IMR-90 (cell line): ENCODE measurements around the gene TMEM41A. TPM values are rescaled to one million over a fixed set of nuclear protein-coding genes. Genes with fewer than 3 reads are reported as not detected.

ENCODE experiments used
- ATAC-seq: fragments of 200-7000 bp; cut with Tn5 transposase; 2 replicates; pipeline ENCODE4 v1.9.1; 2020; ENCODE audit warnings: low read depth, mild to moderate bottlenecking, moderate library complexity
- BruUV-seq: library from RNA; stranded (reverse); fragments of 400-500 nt; replicated peaks from 2 replicates; lab custom pipeline; 2021; lab: Mats Ljungman, UMichigan
- CTCF ChIA-PET: fragments of 300-600 bp; formaldehyde crosslinking; extraction: SDS; loops from one replicate; lab custom pipeline; 2021; ENCODE audit warnings: antibody characterized with exemption; lab: Yijun Ruan, JAX
- POLR2A ChIA-PET: fragments of 300-600 bp; sonication (Branson Sonifier 250); formaldehyde crosslinking; loops from one replicate; lab custom pipeline; 2022; ENCODE audit warnings: antibody characterized with exemption; ENCODE audit not compliant: unreplicated experiment; lab: Charles Lee
- DNase-seq: peaks from one replicate; pipeline ENCODE4 v3.0.0; 2013
- H2AFZ ChIP-seq: replicated peaks from 2 replicates; pipeline ENCODE3; 2013; ENCODE audit warnings: low read length, mild to moderate bottlenecking; ENCODE audit not compliant: poor library complexity
- H2AK5ac ChIP-seq: 2 replicates; pipeline ENCODE4 v1.6.1; 2013; ENCODE audit warnings: low read depth, low read length, inconsistent platforms
- H2AK9ac ChIP-seq: replicated peaks from 2 replicates; pipeline ENCODE3; 2013; ENCODE audit warnings: mild to moderate bottlenecking, low read depth, low read length, moderate library complexity; ENCODE audit not compliant: poor library complexity
- H2BK120ac ChIP-seq: 2 replicates; pipeline ENCODE4 v1.6.1; 2013; ENCODE audit warnings: low read depth, low read length, inconsistent platforms
- H2BK15ac ChIP-seq: 3 replicates; pipeline ENCODE4 v1.6.1; 2013; ENCODE audit warnings: low read depth, low read length, inconsistent platforms
- H2BK20ac ChIP-seq: 2 replicates; pipeline ENCODE4 v1.6.1; 2013; ENCODE audit warnings: low read depth, mild to moderate bottlenecking, inconsistent platforms, low read length, moderate library complexity
- H2BK5ac ChIP-seq: 2 replicates; pipeline ENCODE4 v1.6.1; 2013; ENCODE audit warnings: mild to moderate bottlenecking, low read depth, low read length, inconsistent platforms; ENCODE audit not compliant: poor library complexity, severe bottlenecking
- H3K14ac ChIP-seq: replicated peaks from 2 replicates; pipeline ENCODE4 v1.6.1; 2013; ENCODE audit warnings: low read depth, low read length, inconsistent platforms
- H3K18ac ChIP-seq: 2 replicates; pipeline ENCODE4 v1.6.1; 2013; ENCODE audit warnings: low read depth, low read length, control low read depth
- H3K23ac ChIP-seq: 2 replicates; pipeline ENCODE4 v1.6.1; 2013; ENCODE audit warnings: low read depth, low read length, inconsistent platforms
- H3K27ac ChIP-seq: 2 replicates; pipeline ENCODE4 v1.5.1; 2013; ENCODE audit warnings: mild to moderate bottlenecking, control low read depth, low read length; ENCODE audit not compliant: insufficient read depth
- H3K27me3 ChIP-seq: 2 replicates; pipeline ENCODE4 v1.6.1; 2013; ENCODE audit warnings: low read length; ENCODE audit not compliant: control insufficient read depth, insufficient read depth
- H3K36me3 ChIP-seq: 2 replicates; pipeline ENCODE4 v1.6.1; 2013; ENCODE audit warnings: low read length, mixed read lengths; ENCODE audit not compliant: control insufficient read depth, insufficient read depth
- H3K4ac ChIP-seq: 2 replicates; pipeline ENCODE4 v1.6.1; 2013; ENCODE audit warnings: low read depth, low read length, inconsistent platforms
- H3K4me1 ChIP-seq: 2 replicates; pipeline ENCODE4 v1.6.1; 2013; ENCODE audit warnings: low read length, mixed read lengths; ENCODE audit not compliant: control insufficient read depth, insufficient read depth
- H3K4me2 ChIP-seq: 2 replicates; pipeline ENCODE4 v1.6.1; 2013; ENCODE audit warnings: low read depth, mild to moderate bottlenecking, control low read depth, low read length, moderate library complexity
- H3K4me3 ChIP-seq: 2 replicates; pipeline ENCODE4 v1.5.1; 2013; ENCODE audit warnings: low read depth, mild to moderate bottlenecking, control low read depth, low read length, moderate library complexity; ENCODE audit not compliant: insufficient read depth
- H3K56ac ChIP-seq: 2 replicates; pipeline ENCODE4 v1.6.1; 2013; ENCODE audit warnings: low read length, inconsistent platforms; ENCODE audit not compliant: insufficient read depth; ENCODE audit errors: extremely low read depth
- H3K79me1 ChIP-seq, 2 experiments: 2 replicates each; pipeline ENCODE4 v1.6.1; 2013; ENCODE audit warnings: low read length in 2 of 2, inconsistent platforms in 1 of 2, low read depth in 1 of 2
- H3K9ac ChIP-seq: 2 replicates; pipeline ENCODE4 v1.6.1; 2013; ENCODE audit warnings: low read depth, low read length, control low read depth
- H3K9me1 ChIP-seq: 2 replicates; pipeline ENCODE4 v1.6.1; 2013; ENCODE audit warnings: low read length, inconsistent platforms; ENCODE audit not compliant: insufficient read depth
- H3K9me3 ChIP-seq: 2 replicates; pipeline ENCODE4 v1.6.1; 2013; ENCODE audit warnings: low read length; ENCODE audit not compliant: control insufficient read depth, insufficient read depth
- H4K20me1 ChIP-seq: 2 replicates; pipeline ENCODE4 v1.6.1; 2013; ENCODE audit warnings: low read length, inconsistent platforms; ENCODE audit not compliant: insufficient read depth
- H4K5ac ChIP-seq: 2 replicates; pipeline ENCODE4 v1.6.1; 2013; ENCODE audit warnings: mild to moderate bottlenecking, low read depth, low read length, control low read depth
- H4K8ac ChIP-seq, 2 experiments: 2 replicates each; pipeline ENCODE4 v1.6.1; 2013; ENCODE audit warnings: low read depth in 2 of 2, low read length in 2 of 2, control low read depth in 1 of 2, inconsistent platforms in 1 of 2
- H4K91ac ChIP-seq: 2 replicates; pipeline ENCODE4 v1.6.1; 2013; ENCODE audit warnings: low read depth, low read length, inconsistent platforms; ENCODE audit not compliant: insufficient read depth
- BHLHE40 ChIP-seq: fragments of 150-350 bp; IDR thresholded peaks from 2 replicates; pipeline ENCODE4 v1.6.1; 2016; ENCODE audit warnings: mild to moderate bottlenecking, low read depth, low read length
- CEBPB ChIP-seq: IDR thresholded peaks from 2 replicates; pipeline ENCODE4 v1.6.1; 2012; ENCODE audit warnings: low read depth, low read length, improper control_type of control experiment
- CTCF ChIP-seq: conservative IDR thresholded peaks from 2 replicates; pipeline ENCODE4 v1.5.1; 2012; ENCODE audit warnings: mild to moderate bottlenecking, low read depth, low read length, improper control_type of control experiment
- FOS ChIP-seq: fragments of 150-350 bp; IDR thresholded peaks from 2 replicates; pipeline ENCODE4 v1.6.1; 2016; ENCODE audit warnings: low read depth, low read length
- MAFK ChIP-seq: IDR thresholded peaks from 2 replicates; pipeline ENCODE4 v1.6.1; 2012; ENCODE audit warnings: low read depth, low read length, improper control_type of control experiment
- MXI1 ChIP-seq: IDR thresholded peaks from 2 replicates; pipeline ENCODE4 v1.6.1; 2012; ENCODE audit warnings: low read depth, mild to moderate bottlenecking, low read length, moderate library complexity, borderline replicate concordance
- NFE2L2 ChIP-seq: fragments of 150-350 bp; IDR thresholded peaks from 2 replicates; pipeline ENCODE4 v1.6.1; 2016; ENCODE audit warnings: low read depth, mild to moderate bottlenecking, low read length
- POLR2A ChIP-seq: IDR thresholded peaks from 2 replicates; pipeline ENCODE4 v1.6.1; 2012; ENCODE audit warnings: mild to moderate bottlenecking, low read depth, low read length
- RAD21 ChIP-seq: IDR thresholded peaks from 2 replicates; pipeline ENCODE4 v1.6.1; 2012; ENCODE audit warnings: low read length, improper control_type of control experiment
- RCOR1 ChIP-seq: IDR thresholded peaks from 2 replicates; pipeline ENCODE4 v1.6.1; 2012; ENCODE audit warnings: mild to moderate bottlenecking, low read length, improper control_type of control experiment; ENCODE audit not compliant: insufficient replicate concordance
- RFX5 ChIP-seq: IDR thresholded peaks from 2 replicates; pipeline ENCODE4 v1.8.0; 2012; ENCODE audit warnings: low read depth, mild to moderate bottlenecking, low read length, moderate library complexity
- SMC3 ChIP-seq: fragments of 150-350 bp; IDR thresholded peaks from 2 replicates; pipeline ENCODE4 v1.6.1; 2016; ENCODE audit warnings: low read depth, mild to moderate bottlenecking, antibody characterized with exemption, low read length, moderate library complexity
- WGBS, 2 experiments: methylation state at CpG; one replicate each; pipeline versions ENCODE4 v1.1.5 to v1.1.7; 2013; ENCODE audit warnings: missing lambda C conversion rate in 2 of 2; ENCODE audit not compliant: insufficient read length in 1 of 2; ENCODE audit errors: extremely low coverage in 2 of 2; 5-methylcytosine and 5-hydroxymethylcytosine counted together
- dilution Hi-C: fragments of 300-500 bp; cut with HindIII; formaldehyde crosslinking; loops from one replicate; pipeline ENCODE4 v1.14.3; 2018; ENCODE audit warnings: low sequenced_read_pairs; ENCODE audit not compliant: unreplicated experiment
- in situ Hi-C: fragments of 300-500 bp; cut with MboI; formaldehyde crosslinking; loops from 3 replicates; pipeline ENCODE4 v1.14.3; 2019; ENCODE audit warnings: low sequenced_read_pairs, inconsistent platforms, mixed read lengths
- intact Hi-C: fragments of 100-400 bp; cut with micrococcal nuclease; formaldehyde crosslinking; loops from 2 replicates; pipeline ENCODE4 v1.10.0; 2022
- polyA plus RNA-seq, 3 experiments: library from polyadenylated mRNA; depleted of rRNA; stranded (reverse); fragments of >200 nt; gene quantifications; 2 replicates each; pipeline ENCODE4 v1.2.3, GENCODE V29; 2012; ENCODE audit warnings: low replicate concordance in 1 of 3
- total RNA-seq: library from RNA; depleted of rRNA; stranded (reverse); fragments of >200 nt; gene quantifications from 2 replicates; pipeline ENCODE4 v1.2.3, GENCODE V29; 2012
- TF ChIP-seq, protein P1 (sequence below): fragments of 150-350 bp; IDR thresholded peaks from 2 replicates; pipeline ENCODE4 v1.6.1; 2016; ENCODE audit warnings: low read depth, mild to moderate bottlenecking, low read length, moderate library complexity, borderline replicate concordance

Gene TMEM41A
- total and polyA plus RNA-seq, 2 of the 4 experiments (the other 2 are of a cell fraction) = 10.6 to 12.5 TPM

- Histone ChIP-seq H4K5ac (no peak overlapping the region), H2AK9ac (no peak overlapping the region), H4K91ac (no peak overlapping the region), H4K8ac (no peak overlapping the region), H3K56ac (no peak overlapping the region), H3K23ac (no peak overlapping the region), H3K9ac (no peak overlapping the region), H3K4me2 (no peak overlapping the region), H2BK20ac (no peak overlapping the region), H3K4me3 (no peak overlapping the region), H3K79me1 (no peaks in the 10 kb centered on the region), H3K9me1 (no peaks in the 10 kb centered on the region), H2BK15ac (no peak overlapping the region), H3K27me3 (no peaks in the 10 kb centered on the region), H2BK5ac (no peak overlapping the region), H2BK120ac (no peak overlapping the region), H2AK5ac (no peak overlapping the region), H3K4ac (no peak overlapping the region), H3K27ac (no peak overlapping the region), H2AFZ (no peak overlapping the region), H3K14ac (no peak overlapping the region), H4K20me1 (no peaks in the 10 kb centered on the region), H3K9me3 (no peaks in the 10 kb centered on the region), H3K4me1 (no peaks in the 10 kb centered on the region), H3K18ac (no peak overlapping the region), H3K36me3 (peaks cover 15% of the 10 kb centered on the region)
- intact Hi-C loops = no loop called here
- TF ChIP-seq FOS (no peak), CEBPB (no peak), RAD21 (no peak), MXI1 (no peak), POLR2A (no peak), BHLHE40 (no peak), MAFK (no peak), CTCF (no peak), RFX5 (no peak), RCOR1 (no peak), SMC3 (no peak), NFE2L2 (no peak)
- TF ChIP-seq, protein P1, sequence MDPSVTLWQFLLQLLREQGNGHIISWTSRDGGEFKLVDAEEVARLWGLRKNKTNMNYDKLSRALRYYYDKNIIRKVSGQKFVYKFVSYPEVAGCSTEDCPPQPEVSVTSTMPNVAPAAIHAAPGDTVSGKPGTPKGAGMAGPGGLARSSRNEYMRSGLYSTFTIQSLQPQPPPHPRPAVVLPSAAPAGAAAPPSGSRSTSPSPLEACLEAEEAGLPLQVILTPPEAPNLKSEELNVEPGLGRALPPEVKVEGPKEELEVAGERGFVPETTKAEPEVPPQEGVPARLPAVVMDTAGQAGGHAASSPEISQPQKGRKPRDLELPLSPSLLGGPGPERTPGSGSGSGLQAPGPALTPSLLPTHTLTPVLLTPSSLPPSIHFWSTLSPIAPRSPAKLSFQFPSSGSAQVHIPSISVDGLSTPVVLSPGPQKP = no peak
- DNase-seq = no peak
- no CpG with 5 or more reads among the region's 3 CpGs for WGBS, 2 experiments
- dilution Hi-C loops = no loop called here
- in situ Hi-C loops = no loop called here
- no TSS peak for BruUV-seq
- no peak for ATAC-seq
- ChIA-PET POLR2A (no interaction called here), CTCF (interaction anchor here (0.6 kb wide), 1 partner anchor 90 kb away, joined by 8 read pairs; no protein-coding TSS in a partner anchor)
Measured at GRCh38 chr3:185470323-185470722, 28.5 kb downstream of the TMEM41A start.
